Keratinocyte (primary cell): ENCODE measurements around the gene CDH12. TPM values are rescaled to one million over a fixed set of nuclear protein-coding genes. Genes with fewer than 3 reads are reported as not detected.

ENCODE experiments used
- DNase-seq: peaks from one replicate; pipeline ENCODE4 v3.0.0-alpha.2; 2011; ENCODE audit warnings: low read depth, missing footprints, low spot score
- FAIRE-seq: peaks from 2 replicates; lab custom pipeline; 2011; peaks lifted over from hg19 to GRCh38; lab: Jason Lieb, UNC
- H2AFZ ChIP-seq: 2 replicates; pipeline ENCODE4 v1.6.0; 2012; ENCODE audit warnings: low read length, control low read depth, inconsistent platforms; ENCODE audit not compliant: control insufficient read depth
- H3K27ac ChIP-seq: 2 replicates; pipeline ENCODE4 v1.5.1; 2011; ENCODE audit warnings: low read length; ENCODE audit not compliant: control insufficient read depth, insufficient read depth
- H3K27me3 ChIP-seq: 3 replicates; pipeline ENCODE4 v1.6.0; 2011; ENCODE audit warnings: low read length; ENCODE audit not compliant: control insufficient read depth, insufficient read depth; ENCODE audit errors: extremely low read depth
- H3K36me3 ChIP-seq, 2 experiments: 2 replicates in 1 of 2; 3 replicates in 1 of 2; pipeline ENCODE4 v1.5.1; 2011; ENCODE audit warnings: low read length in 2 of 2, mild to moderate bottlenecking in 1 of 2; ENCODE audit not compliant: control insufficient read depth in 2 of 2, insufficient read depth in 2 of 2; ENCODE audit errors: extremely low read depth in 1 of 2
- H3K4me1 ChIP-seq: 3 replicates; pipeline ENCODE4 v1.5.1; 2011; ENCODE audit warnings: low read length; ENCODE audit not compliant: control insufficient read depth, insufficient read depth; ENCODE audit errors: extremely low read depth
- H3K4me2 ChIP-seq: 3 replicates; pipeline ENCODE4 v1.6.0; 2011; ENCODE audit warnings: low read depth, low read length; ENCODE audit not compliant: control insufficient read depth, insufficient read depth; ENCODE audit errors: extremely low read depth
- H3K4me3 ChIP-seq, 3 experiments: fragments of 200-600 bp in 1 of 3; sonication (generic) in 1 of 3; 2 replicates in 2 of 3; 3 replicates in 1 of 3; pipeline ENCODE4 v1.5.1; 2011 to 2016; ENCODE audit warnings: low read length in 3 of 3, mild to moderate bottlenecking in 3 of 3, control low read depth in 2 of 3, inconsistent platforms in 1 of 3, low read depth in 1 of 3, mixed read lengths in 1 of 3, mixed run types in 1 of 3, moderate library complexity in 1 of 3; ENCODE audit not compliant: control insufficient read depth in 2 of 3, insufficient read depth in 2 of 3; ENCODE audit errors: extremely low read depth in 1 of 3
- H3K79me2 ChIP-seq: 2 replicates; pipeline ENCODE4 v1.6.0; 2012; ENCODE audit warnings: low read length; ENCODE audit not compliant: control insufficient read depth, insufficient read depth
- H3K9ac ChIP-seq: 3 replicates; pipeline ENCODE4 v1.6.0; 2011; ENCODE audit warnings: low read length; ENCODE audit not compliant: control insufficient read depth, insufficient read depth; ENCODE audit errors: extremely low read depth
- H3K9me1 ChIP-seq: 3 replicates; pipeline ENCODE4 v1.6.0; 2011; ENCODE audit warnings: low read length; ENCODE audit not compliant: control insufficient read depth, insufficient read depth; ENCODE audit errors: extremely low read depth
- H3K9me3 ChIP-seq: 2 replicates; pipeline ENCODE4 v1.5.1; 2012; ENCODE audit warnings: low read depth, low read length; ENCODE audit not compliant: control insufficient read depth
- H4K20me1 ChIP-seq: 3 replicates; pipeline ENCODE4 v1.6.0; 2011; ENCODE audit warnings: low read length; ENCODE audit not compliant: control insufficient read depth, insufficient read depth; ENCODE audit errors: extremely low read depth
- EZH2 ChIP-seq: IDR thresholded peaks from one replicate; pipeline ENCODE4 v1.6.1; 2012; ENCODE audit warnings: inconsistent platforms, mild to moderate bottlenecking, low read length, moderate library complexity
- dilution Hi-C: fragments of 300-500 bp; cut with MboI; formaldehyde crosslinking; loops from one replicate; pipeline ENCODE4 v1.7.0; 2020; ENCODE audit warnings: low sequenced_read_pairs; ENCODE audit not compliant: extremely low pct_ligation_motif_present
- polyA plus RNA-seq, 5 experiments: library from polyadenylated mRNA; depleted of rRNA in 3 of 5; stranded (reverse) in 3 of 5; stranded (forward) in 1 of 5; unstranded in 1 of 5; fragments of >200 nt; gene quantifications; 1 replicate in 1 of 5; 2 replicates in 3 of 5; 3 replicates in 1 of 5; pipeline versions ENCODE4 v1.2.1 to v1.2.3, GENCODE V29; 2011 to 2012; ENCODE audit warnings: missing spikeins in 2 of 5, low read depth in 1 of 5, low replicate concordance in 1 of 5
- TF ChIP-seq, protein P1 (sequence below), 3 experiments: IDR thresholded peaks in 1 of 3; conservative IDR thresholded peaks in 1 of 3; optimal IDR thresholded peaks in 1 of 3; 2 replicates in 2 of 3; 3 replicates in 1 of 3; pipeline versions ENCODE3 to v1.5.1; 2011; ENCODE audit warnings: low read length in 3 of 3, mild to moderate bottlenecking in 3 of 3, moderate library complexity in 2 of 3, control low read depth in 1 of 3, inconsistent platforms in 1 of 3; ENCODE audit not compliant: insufficient read depth in 2 of 3; ENCODE audit errors: extremely low read depth in 1 of 3

Gene CDH12
- polyA plus RNA-seq, 1 donor (not counting 4 experiments of a cell fraction or from before 2014, with no cell fraction given) = not detected

DNA sequence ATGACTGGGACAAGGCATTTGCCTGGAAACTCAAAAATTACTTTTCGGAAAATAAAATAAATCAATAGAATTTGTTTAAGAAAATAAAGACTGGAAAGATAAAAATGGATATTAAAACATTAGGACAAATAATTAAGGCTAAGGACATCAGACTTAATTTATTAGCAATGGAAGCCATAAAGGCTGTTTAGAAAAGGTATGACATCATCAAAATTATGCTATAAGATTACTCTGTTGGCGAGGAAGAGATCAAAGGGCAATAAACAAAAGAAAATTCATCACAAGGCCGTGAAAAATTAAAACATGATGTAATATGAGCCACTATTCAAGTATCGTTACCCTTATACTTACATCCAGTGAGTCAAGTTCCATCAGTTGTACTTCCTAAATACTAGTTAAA is 2.7 kb upstream of the CDH12 start:
- H3K27me3 ChIP-seq = peaks cover 11% of the 10 kb centered on the region
- H3K36me3 ChIP-seq = no peaks in the 10 kb centered on the region
- dilution Hi-C loops = no loop called here
- H2AFZ ChIP-seq = no peak overlapping the region
- H3K79me2 ChIP-seq = no peaks in the 10 kb centered on the region
- H3K9me3 ChIP-seq = no peaks in the 10 kb centered on the region
- FAIRE-seq = no peak
- H3K4me1 ChIP-seq = peaks cover 3% of the 10 kb centered on the region
- DNase-seq = no peak
- H3K4me3 ChIP-seq = no peak overlapping the region
- no peak overlapping the region for H3K4me2 ChIP-seq
- no peak overlapping the region for H3K27ac ChIP-seq
- no peak overlapping the region for H3K9ac ChIP-seq
- H4K20me1 ChIP-seq = no peaks in the 10 kb centered on the region
- TF ChIP-seq, protein P1, sequence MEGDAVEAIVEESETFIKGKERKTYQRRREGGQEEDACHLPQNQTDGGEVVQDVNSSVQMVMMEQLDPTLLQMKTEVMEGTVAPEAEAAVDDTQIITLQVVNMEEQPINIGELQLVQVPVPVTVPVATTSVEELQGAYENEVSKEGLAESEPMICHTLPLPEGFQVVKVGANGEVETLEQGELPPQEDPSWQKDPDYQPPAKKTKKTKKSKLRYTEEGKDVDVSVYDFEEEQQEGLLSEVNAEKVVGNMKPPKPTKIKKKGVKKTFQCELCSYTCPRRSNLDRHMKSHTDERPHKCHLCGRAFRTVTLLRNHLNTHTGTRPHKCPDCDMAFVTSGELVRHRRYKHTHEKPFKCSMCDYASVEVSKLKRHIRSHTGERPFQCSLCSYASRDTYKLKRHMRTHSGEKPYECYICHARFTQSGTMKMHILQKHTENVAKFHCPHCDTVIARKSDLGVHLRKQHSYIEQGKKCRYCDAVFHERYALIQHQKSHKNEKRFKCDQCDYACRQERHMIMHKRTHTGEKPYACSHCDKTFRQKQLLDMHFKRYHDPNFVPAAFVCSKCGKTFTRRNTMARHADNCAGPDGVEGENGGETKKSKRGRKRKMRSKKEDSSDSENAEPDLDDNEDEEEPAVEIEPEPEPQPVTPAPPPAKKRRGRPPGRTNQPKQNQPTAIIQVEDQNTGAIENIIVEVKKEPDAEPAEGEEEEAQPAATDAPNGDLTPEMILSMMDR (optimal IDR thresholded peaks at IDR 0.05 in 1 of 3, IDR thresholded peaks at IDR 0.05 in 1 of 3, conservative IDR thresholded peaks at IDR 0.05 in 1 of 3; ENCODE audit: extremely low read depth in 1 of 3, insufficient read depth in 2 of 3, low read length in 3 of 3) = no peak
- TF ChIP-seq EZH2 = no peak
- no peaks in the 10 kb centered on the region for H3K9me1 ChIP-seq

DNA sequence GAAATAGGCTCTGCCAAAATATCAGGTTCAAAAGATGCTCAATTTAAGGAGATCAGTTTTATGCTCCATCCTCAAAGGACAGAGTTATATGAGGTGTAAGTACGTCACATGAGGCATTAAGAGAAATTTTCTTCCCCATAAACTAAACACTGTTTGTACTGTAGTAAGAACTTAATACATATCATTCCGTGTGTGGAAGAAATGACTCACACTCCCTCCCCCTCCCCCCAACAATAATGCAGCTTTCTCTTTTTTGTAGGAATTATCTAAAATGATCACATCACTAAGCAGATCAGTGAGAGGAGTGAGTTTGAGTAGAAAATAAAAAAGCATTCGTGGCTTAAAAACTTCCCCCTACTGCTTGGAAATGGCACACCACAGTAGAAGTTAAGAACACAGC is 2.2 kb downstream of the CDH12 start:
- no peak overlapping the region for H3K4me2 ChIP-seq
- H3K27ac ChIP-seq = no peak overlapping the region
- no peak for DNase-seq
- no peaks in the 10 kb centered on the region for H3K79me2 ChIP-seq
- peaks cover 3% of the 10 kb centered on the region for H3K4me1 ChIP-seq
- H2AFZ ChIP-seq = no peak overlapping the region
- H3K27me3 ChIP-seq = peaks cover 11% of the 10 kb centered on the region
- H3K36me3 ChIP-seq = no peaks in the 10 kb centered on the region
- H3K9me1 ChIP-seq = no peaks in the 10 kb centered on the region
- no peaks in the 10 kb centered on the region for H3K9me3 ChIP-seq
- no peak for FAIRE-seq
- TF ChIP-seq EZH2 = no peak
- TF ChIP-seq, protein P1 (optimal IDR thresholded peaks at IDR 0.05 in 1 of 3, IDR thresholded peaks at IDR 0.05 in 1 of 3, conservative IDR thresholded peaks at IDR 0.05 in 1 of 3; ENCODE audit: extremely low read depth in 1 of 3, insufficient read depth in 2 of 3, low read length in 3 of 3) = no peak
- no peak overlapping the region for H3K9ac ChIP-seq
- dilution Hi-C loops = no loop called here
- no peaks in the 10 kb centered on the region for H4K20me1 ChIP-seq
- H3K4me3 ChIP-seq = no peak overlapping the region
